PC-3 (cell line): ENCODE results near the gene VEGFC. TPM values are rescaled to one million over a fixed set of nuclear protein-coding genes. Genes with fewer than 3 reads are reported as not detected.

Experiments
- ATAC-seq: fragments of 200-7000 bp; cut with Tn5 transposase; 2 replicates; pipeline ENCODE4 v1.9.1; 2020; ENCODE audit warnings: mild to moderate bottlenecking, moderate library complexity
- BruUV-seq: library from RNA; stranded (reverse); fragments of 400-500 nt; replicated peaks from 2 replicates; lab custom pipeline; 2021; lab: Mats Ljungman, UMichigan
- CTCF ChIA-PET: fragments of 300-600 bp; sonication (Branson Sonifier 250); formaldehyde crosslinking; loops from one replicate; lab custom pipeline; 2022; ENCODE audit warnings: antibody characterized with exemption; lab: Charles Lee
- POLR2A ChIA-PET: fragments of 300-600 bp; sonication (Branson Sonifier 250); formaldehyde crosslinking; loops from one replicate; lab custom pipeline; 2022; ENCODE audit warnings: antibody characterized with exemption; ENCODE audit not compliant: unreplicated experiment; lab: Charles Lee
- DNase-seq: peaks from one replicate; pipeline ENCODE4 v3.0.0-alpha.2; 2015
- H2AFZ ChIP-seq: fragments of 300-600 bp; sonication (generic); 2 replicates; pipeline ENCODE4 v1.6.0; 2016; ENCODE audit warnings: antibody characterized with exemption, low read length
- H3F3A ChIP-seq: fragments of 300-600 bp; sonication (generic); one replicate; pipeline ENCODE4 v1.6.0; 2017; ENCODE audit warnings: antibody characterized with exemption, low read length, control low read depth, mild to moderate bottlenecking; ENCODE audit not compliant: unreplicated experiment
- H3K27ac ChIP-seq: fragments of 300-600 bp; sonication (generic); 2 replicates; pipeline ENCODE4 v1.5.1; 2016; ENCODE audit warnings: mild to moderate bottlenecking, low read length
- H3K27me3 ChIP-seq: fragments of 300-600 bp; sonication (generic); 2 replicates; pipeline ENCODE4 v1.6.1; 2016; ENCODE audit warnings: low read length, mixed read lengths
- H3K36me3 ChIP-seq: fragments of 300-600 bp; sonication (generic); 2 replicates; pipeline ENCODE4 v1.6.1; 2016; ENCODE audit warnings: low read depth, mixed run types, low read length, mixed read lengths
- H3K4me1 ChIP-seq: fragments of 300-600 bp; sonication (generic); 2 replicates; pipeline ENCODE4 v1.5.1; 2016; ENCODE audit warnings: low read length; ENCODE audit not compliant: insufficient read depth
- H3K4me2 ChIP-seq: fragments of 300-600 bp; sonication (generic); 2 replicates; pipeline ENCODE4 v1.6.0; 2016; ENCODE audit warnings: low read length
- H3K4me3 ChIP-seq: fragments of 300-600 bp; sonication (generic); 2 replicates; pipeline ENCODE4 v1.5.1; 2016; ENCODE audit warnings: mild to moderate bottlenecking, low read length, mixed read lengths
- H3K79me2 ChIP-seq: fragments of 300-600 bp; sonication (generic); 2 replicates; pipeline ENCODE4 v1.6.1; 2017; ENCODE audit warnings: low read length, mixed read lengths
- H3K9ac ChIP-seq: fragments of 300-600 bp; sonication (generic); 2 replicates; pipeline ENCODE4 v1.6.0; 2016; ENCODE audit warnings: mild to moderate bottlenecking, low read length
- H3K9me2 ChIP-seq: fragments of 300-600 bp; sonication (generic); replicated peaks from 2 replicates; pipeline ENCODE4 v1.6.1; 2016; ENCODE audit warnings: mixed run types, low read length, mixed read lengths
- H3K9me3 ChIP-seq: fragments of 300-600 bp; sonication (generic); 2 replicates; pipeline ENCODE4 v1.6.1; 2016; ENCODE audit warnings: low read length, mixed read lengths
- H4K20me1 ChIP-seq: fragments of 300-600 bp; sonication (generic); 2 replicates; pipeline ENCODE4 v1.6.1; 2016; ENCODE audit warnings: low read length, mixed read lengths
- CTCF ChIP-seq: fragments of 300-600 bp; sonication (generic); conservative IDR thresholded peaks from 2 replicates; pipeline ENCODE4 v1.5.1; 2017; ENCODE audit warnings: antibody characterized with exemption, low read depth, mild to moderate bottlenecking, low read length
- EZH2 ChIP-seq: fragments of 300-600 bp; sonication (generic); IDR thresholded peaks from one replicate; pipeline ENCODE4 v1.6.1; 2017; ENCODE audit warnings: antibody characterized with exemption, mild to moderate bottlenecking, low read length; ENCODE audit not compliant: unreplicated experiment
- EZH2phosphoT487 ChIP-seq: fragments of 300-600 bp; sonication (generic); IDR thresholded peaks from 2 replicates; pipeline ENCODE4 v1.6.1; 2018; ENCODE audit warnings: mild to moderate bottlenecking, antibody characterized with exemption, low read length, borderline replicate concordance
- intact Hi-C: fragments of 100-400 bp; cut with micrococcal nuclease; formaldehyde crosslinking; loops from 2 replicates; pipeline ENCODE4 v1.9.0; 2023
- total RNA-seq: library from RNA; depleted of rRNA; stranded (reverse); fragments of >200 nt; gene quantifications from 2 replicates; pipeline ENCODE4 v1.2.3, GENCODE V29; 2014

The VEGFC gene
- total RNA-seq, 1 experiment from 2014 or later: 36.6 TPM

GRCh38 chr4:176656108-176656507 lies 136.6 kb downstream of the VEGFC start:
- Histone ChIP-seq H4K20me1 (no peaks in the 10 kb centered on the region), H3K4me2 (no peak overlapping the region), H3K27me3 (no peaks in the 10 kb centered on the region), H3K79me2 (no peaks in the 10 kb centered on the region), H3K27ac (no peak overlapping the region), H3K9me2 (no peaks in the 10 kb centered on the region), H3K4me3 (no peak overlapping the region), H3F3A (no peaks in the 10 kb centered on the region), H2AFZ (no peak overlapping the region), H3K9me3 (no peaks in the 10 kb centered on the region), H3K36me3 (no peaks in the 10 kb centered on the region), H3K9ac (no peak overlapping the region), H3K4me1 (peaks cover 11% of the 10 kb centered on the region)
- TF ChIP-seq CTCF: no peak
- TF ChIP-seq EZH2: no peak
- TF ChIP-seq EZH2phosphoT487: no peak
- CTCF ChIA-PET: no interaction called here
- BruUV-seq: no TSS peak
- intact Hi-C loops: no loop called here
- ATAC-seq (no peak), DNase-seq (no peak)
- POLR2A ChIA-PET: no interaction called here

DNA sequence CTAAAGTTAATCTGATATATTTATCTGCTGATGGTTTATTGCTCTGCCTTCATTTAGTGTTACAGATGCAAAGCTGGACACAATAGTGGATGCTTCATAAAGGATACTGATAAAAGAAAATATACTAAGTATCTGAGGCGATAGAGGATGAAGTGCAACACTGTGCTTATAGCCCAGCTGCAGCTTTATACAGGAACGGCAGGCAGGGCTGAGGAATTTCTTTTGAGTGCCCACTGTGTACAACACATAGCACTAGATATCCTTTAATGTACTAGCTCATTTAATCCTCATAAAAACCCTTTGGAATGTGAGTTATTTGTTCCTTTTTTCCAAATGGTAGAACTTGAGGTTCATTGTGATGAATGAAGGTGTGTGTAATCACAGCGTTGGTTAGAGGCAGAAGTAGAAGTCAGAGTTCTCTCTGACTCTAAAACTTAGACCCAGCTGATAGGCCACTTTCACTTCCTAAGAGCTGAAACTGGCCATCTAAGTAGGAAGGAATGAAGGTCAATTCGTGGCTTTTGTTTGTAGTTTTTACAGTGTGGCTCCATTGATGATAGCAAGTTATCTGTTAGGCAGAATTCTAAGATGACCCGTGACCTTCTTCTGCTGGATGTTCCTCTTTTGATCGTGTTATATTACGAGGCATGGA lies 138.0 kb downstream of the VEGFC start:
- ATAC-seq (no peak), DNase-seq (no peak)
- ChIA-PET POLR2A (no interaction called here), CTCF (no interaction called here)
- Histone ChIP-seq H3K27me3 (no peaks in the 10 kb centered on the region), H3K36me3 (no peaks in the 10 kb centered on the region), H2AFZ (no peak overlapping the region), H3K9me2 (no peaks in the 10 kb centered on the region), H3K9ac (no peak overlapping the region), H3K4me3 (no peak overlapping the region), H3K27ac (no peak overlapping the region), H3F3A (no peaks in the 10 kb centered on the region), H3K9me3 (no peaks in the 10 kb centered on the region), H3K4me2 (no peak overlapping the region), H3K4me1 (peaks cover 11% of the 10 kb centered on the region), H3K79me2 (no peaks in the 10 kb centered on the region), H4K20me1 (no peaks in the 10 kb centered on the region)
- TF ChIP-seq EZH2phosphoT487: no peak
- TF ChIP-seq CTCF: no peak
- no peak for TF ChIP-seq EZH2
- intact Hi-C loops: no loop called here
- BruUV-seq: no TSS peak

DNA sequence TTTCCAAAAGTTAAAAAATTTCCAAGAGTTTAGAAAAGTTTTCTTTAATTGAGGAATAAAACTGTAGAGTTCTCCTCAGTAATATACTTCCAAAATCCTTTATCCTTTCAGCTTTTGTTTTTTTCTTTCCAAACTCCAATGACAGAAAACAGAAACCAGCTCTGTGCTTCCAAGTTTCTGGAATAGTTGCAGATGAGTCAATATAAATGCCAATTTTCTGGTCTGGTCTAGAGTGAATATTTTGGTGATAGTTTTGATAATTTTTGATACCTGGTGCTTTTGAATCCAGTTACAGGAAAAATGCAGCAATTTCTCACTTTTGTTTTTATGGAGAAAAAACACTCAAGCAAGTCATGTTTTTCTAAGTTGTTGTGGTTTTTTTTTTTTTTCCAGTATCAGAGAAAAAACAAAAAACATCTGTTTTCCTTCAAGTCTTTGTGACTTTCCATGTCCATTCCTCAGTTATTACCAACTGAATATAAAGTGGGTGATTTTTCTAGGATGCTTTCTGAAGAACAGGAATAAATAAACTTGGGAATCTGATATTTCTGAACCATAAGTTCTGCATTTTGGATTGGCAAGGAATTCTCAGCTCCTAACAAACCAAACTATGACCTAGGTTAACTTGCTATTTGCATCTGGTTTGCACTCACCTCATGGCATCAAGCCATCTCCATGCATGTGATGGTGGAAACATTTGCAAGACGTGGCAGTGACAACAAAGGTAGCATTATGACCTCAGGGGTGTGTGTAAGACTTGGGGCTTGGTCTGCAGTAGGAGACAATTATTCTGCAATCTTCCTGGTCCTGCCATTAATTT lies 139.1 kb downstream of the VEGFC start:
- Histone ChIP-seq H3K36me3 (no peaks in the 10 kb centered on the region), H3K9me2 (no peaks in the 10 kb centered on the region), H3K27ac (peak overlapping the region; percentile 12; the same call in 1 of the 2 replicates), H3F3A (no peaks in the 10 kb centered on the region), H3K4me3 (no peak overlapping the region), H3K9me3 (no peaks in the 10 kb centered on the region), H3K27me3 (no peaks in the 10 kb centered on the region), H4K20me1 (no peaks in the 10 kb centered on the region), H3K9ac (no peak overlapping the region), H2AFZ (no peak overlapping the region), H3K4me1 (peaks cover 11% of the 10 kb centered on the region), H3K4me2 (no peak overlapping the region), H3K79me2 (no peaks in the 10 kb centered on the region)
- no peak for DNase-seq
- CTCF ChIA-PET: no interaction called here
- BruUV-seq: no TSS peak
- TF ChIP-seq EZH2 (no peak), EZH2phosphoT487 (no peak), CTCF (no peak)
- intact Hi-C loops: no loop called here
- POLR2A ChIA-PET: no interaction called here
- ATAC-seq: no peak
